Activated naive CD4-positive, alpha-beta T cell treated with anti-CD3 and anti-CD28 coated beads, Interleukin-2, amount 50 U/mL, for 72 hours (primary cell): ENCODE measurements around the gene CTDP1. TPM values are rescaled to one million over a fixed set of nuclear protein-coding genes. Genes with fewer than 3 reads are reported as not detected.

Source experiments
- ATAC-seq, 2 donors: fragments of 150-1000 bp; cut with Tn5 transposase; 2 replicates each; pipeline ENCODE4 v1.10.0; 2021; ENCODE audit warnings: mild to moderate bottlenecking in 2 of 2, moderate library complexity in 2 of 2
- DNase-seq, 2 donors: peaks; one replicate each; pipeline ENCODE4 v3.0.0; 2021 to 2022; ENCODE audit warnings: low spot score in 2 of 2
- H3K27ac Mint-ChIP-seq, 2 donors: one replicate each; pipeline ENCODE4 v1.8.0; 2022; ENCODE audit warnings: mild to moderate bottlenecking in 2 of 2, mixed read lengths in 2 of 2
- H3K36me3 Mint-ChIP-seq, 2 donors: one replicate each; pipeline ENCODE4 v1.8.0; 2022; ENCODE audit warnings: mixed read lengths in 2 of 2
- H3K9me3 Mint-ChIP-seq, 2 donors: one replicate each; pipeline ENCODE4 v1.8.0; 2022; ENCODE audit warnings: mixed read lengths in 2 of 2
- total RNA-seq, 2 donors: library from RNA; stranded (reverse); gene quantifications; one replicate each; pipeline ENCODE4 v1.2.3, GENCODE V29; 2022

The CTDP1 gene
- total RNA-seq, 2 donors from 2014 or later, result 37.5 to 81.4 TPM

GRCh38 chr18:79672490-79673276, 6.9 kb upstream of the CTDP1 start:
- no peak for ATAC-seq
- Mint-ChIP-seq H3K9me3 (peaks cover 0 to 3% of the 10 kb centered on the region in 2 donors), H3K36me3 (peaks cover 20 to 27% of the 10 kb centered on the region in 2 donors), H3K27ac (no peak overlapping the region)
- DNase-seq, result no peak

DNA sequence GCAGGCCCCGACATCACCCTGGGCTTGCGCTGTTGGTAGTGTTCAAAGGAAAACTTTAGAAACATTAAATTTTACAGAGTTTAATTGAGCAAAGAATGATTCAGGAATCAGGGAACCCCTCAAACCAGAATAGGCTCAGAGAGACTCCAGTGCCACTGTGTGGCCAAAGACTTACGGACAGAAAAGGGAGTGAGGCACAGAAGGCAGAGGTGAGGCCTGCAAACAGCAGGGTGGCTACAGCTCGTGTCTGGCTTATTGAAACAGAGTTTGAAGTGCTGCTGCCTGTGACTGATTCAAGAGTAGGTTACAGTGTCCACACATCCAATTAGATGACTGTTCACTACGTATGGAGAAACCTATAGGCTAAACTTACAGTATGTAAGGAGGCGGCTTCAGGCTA, 2.4 kb upstream of the CTDP1 start:
- no peak for DNase-seq
- H3K27ac Mint-ChIP-seq, result no peak overlapping the region

DNA sequence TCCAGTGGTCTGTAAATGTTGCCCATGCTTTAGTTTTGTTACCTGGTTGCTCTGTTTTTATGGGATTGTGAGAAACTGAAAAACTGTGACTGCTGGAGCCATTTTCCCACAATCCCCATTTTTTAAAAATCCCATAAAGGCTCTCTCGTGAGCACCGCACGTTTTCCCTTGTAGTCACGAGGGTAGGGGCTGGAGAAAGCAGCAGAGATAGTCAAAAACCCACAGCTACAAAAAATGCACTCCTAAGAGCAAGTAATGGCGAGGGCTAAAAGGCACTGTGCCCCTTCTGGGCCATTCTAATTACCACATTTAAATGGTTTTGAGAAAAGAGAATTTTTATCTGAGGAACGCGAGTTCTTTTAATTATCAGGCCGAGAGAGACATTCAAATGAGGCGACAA, 1.8 kb upstream of the CTDP1 start:
- Mint-ChIP-seq H3K27ac (peak overlapping the region; percentile 97), H3K36me3 (peaks cover 40 to 53% of the 10 kb centered on the region in 2 donors), H3K9me3 (no peaks in the 10 kb centered on the region)
- DNase-seq, result no peak
- no peak for ATAC-seq

More for the DNA sequence above, 2.4 kb upstream of the CTDP1 start:
- no peak for ATAC-seq
- Mint-ChIP-seq H3K9me3 (no peaks in the 10 kb centered on the region), H3K36me3 (peaks cover 34 to 50% of the 10 kb centered on the region in 2 donors)

- DNase-seq, result peak; percentile 94 to 99
- Mint-ChIP-seq H3K27ac (peak overlapping the region; percentile 97), H3K36me3 (peaks cover 51 to 61% of the 10 kb centered on the region in 2 donors), H3K9me3 (no peaks in the 10 kb centered on the region)
- ATAC-seq, result peak; percentile 89 to 90
Measured at GRCh38 chr18:79678665-79679551, 695 bp upstream of the CTDP1 start.

GRCh38 chr18:79680100-79680879, 687 bp downstream of the CTDP1 start:
- peak overlapping the region; percentile 97 to 98 for H3K27ac Mint-ChIP-seq
- H3K36me3 Mint-ChIP-seq, result peaks cover 56 to 57% of the 10 kb centered on the region in 2 donors
- DNase-seq (peak in 1 of 2 donors; percentile 35), ATAC-seq (no peak)
- no peaks in the 10 kb centered on the region for H3K9me3 Mint-ChIP-seq

DNA sequence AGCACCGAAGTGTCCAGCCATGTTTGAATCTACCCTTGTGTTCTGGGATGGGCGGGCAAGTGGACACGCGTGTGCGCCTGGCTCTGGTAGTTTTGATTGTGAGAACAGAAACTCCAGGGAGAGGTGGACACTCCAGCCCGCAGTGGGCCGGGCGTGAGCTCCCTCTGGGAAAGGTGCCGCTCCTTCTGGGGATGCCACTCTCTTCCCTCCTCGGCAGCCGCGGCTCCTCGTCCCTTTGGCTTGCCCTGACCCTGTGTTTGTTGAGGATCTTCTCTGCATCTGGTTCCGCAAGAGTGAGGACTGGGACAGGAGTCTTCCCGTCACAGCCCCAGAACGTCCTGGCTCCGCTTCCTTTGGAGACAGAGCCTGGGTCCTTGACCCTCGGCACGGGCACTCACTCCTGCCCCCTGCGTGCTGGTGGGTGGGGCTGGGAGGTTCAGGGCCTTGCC, 1.3 kb downstream of the CTDP1 start:
- ATAC-seq, result no peak
- DNase-seq, result no peak
- Mint-ChIP-seq H3K9me3 (no peaks in the 10 kb centered on the region), H3K27ac (peak overlapping the region; percentile 97 to 98), H3K36me3 (peaks cover 52 to 58% of the 10 kb centered on the region in 2 donors)

GRCh38 chr18:79681484-79682387, 2.1 kb downstream of the CTDP1 start:
- Mint-ChIP-seq H3K9me3 (no peaks in the 10 kb centered on the region), H3K27ac (peak overlapping the region; percentile 97 to 98), H3K36me3 (peaks cover 43 to 61% of the 10 kb centered on the region in 2 donors)
- ATAC-seq (peak; percentile 2 to 16), DNase-seq (peak; percentile 60 to 74)

DNA sequence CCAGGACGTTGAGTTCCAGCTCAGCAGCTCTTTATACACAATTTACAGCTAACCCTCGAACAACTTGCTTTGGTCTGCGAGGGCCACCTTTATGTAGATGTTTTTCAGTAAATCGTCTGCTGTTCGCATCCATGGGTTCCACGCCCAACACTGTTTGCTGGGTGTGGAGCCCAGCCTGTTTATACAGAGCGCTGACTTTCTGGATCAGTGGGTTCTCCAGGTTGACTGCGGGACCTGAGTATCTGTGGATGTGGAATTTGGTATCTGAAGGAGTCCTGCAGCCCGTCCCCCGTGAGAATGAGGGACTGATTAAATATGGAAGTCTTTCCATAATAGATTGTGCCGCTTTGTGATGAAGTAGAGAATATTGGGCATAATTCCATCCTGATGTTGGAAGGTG, 2.9 kb downstream of the CTDP1 start:
- Mint-ChIP-seq H3K36me3 (peaks cover 36 to 53% of the 10 kb centered on the region in 2 donors), H3K27ac (peak overlapping the region; percentile 96 to 98), H3K9me3 (no peaks in the 10 kb centered on the region)
- DNase-seq (no peak), ATAC-seq (no peak)

- ATAC-seq, result peak; percentile 5 to 6
- DNase-seq, result peak; percentile 60 to 80
- Mint-ChIP-seq H3K36me3 (peaks cover 33 to 53% of the 10 kb centered on the region in 2 donors), H3K9me3 (no peaks in the 10 kb centered on the region), H3K27ac (peak overlapping the region; percentile 96 to 98)
Measured at GRCh38 chr18:79682894-79683625, 3.5 kb downstream of the CTDP1 start.

DNA sequence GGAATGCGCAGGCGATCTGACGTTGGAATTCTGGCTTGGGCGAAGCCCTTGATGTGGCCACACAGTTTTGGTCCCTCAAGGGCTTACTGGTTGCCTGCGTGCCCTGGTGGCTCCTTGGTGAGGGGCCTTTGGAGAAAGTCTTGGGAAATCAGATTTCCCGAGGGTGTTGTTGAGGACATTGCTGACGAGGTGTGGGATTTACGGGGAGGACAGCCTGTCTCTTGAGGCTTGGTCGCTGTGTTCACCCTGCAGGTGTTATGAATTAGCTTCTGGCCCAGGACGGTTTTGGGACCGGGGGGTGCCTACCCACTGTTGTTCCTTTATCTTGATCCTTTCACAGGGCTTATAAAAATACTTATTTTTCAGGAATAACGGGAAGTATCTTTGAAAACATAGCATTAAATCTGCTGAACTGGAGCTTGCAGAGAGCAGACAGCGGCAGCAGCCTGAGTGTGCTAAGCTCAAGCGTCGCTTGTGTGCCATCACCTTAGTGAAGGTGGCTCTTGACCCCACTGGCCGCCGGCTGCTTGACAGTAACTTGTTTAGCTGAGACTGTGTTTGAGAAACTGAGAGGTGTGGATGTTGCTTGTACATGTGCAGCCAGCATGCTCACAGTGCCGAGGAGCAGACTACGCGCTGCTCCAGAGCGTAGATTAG, 4.2 kb downstream of the CTDP1 start:
- Mint-ChIP-seq H3K36me3 (peaks cover 26 to 53% of the 10 kb centered on the region in 2 donors), H3K9me3 (no peaks in the 10 kb centered on the region), H3K27ac (peak overlapping the region; percentile 96 to 98)
- no peak for ATAC-seq
- no peak for DNase-seq

DNA sequence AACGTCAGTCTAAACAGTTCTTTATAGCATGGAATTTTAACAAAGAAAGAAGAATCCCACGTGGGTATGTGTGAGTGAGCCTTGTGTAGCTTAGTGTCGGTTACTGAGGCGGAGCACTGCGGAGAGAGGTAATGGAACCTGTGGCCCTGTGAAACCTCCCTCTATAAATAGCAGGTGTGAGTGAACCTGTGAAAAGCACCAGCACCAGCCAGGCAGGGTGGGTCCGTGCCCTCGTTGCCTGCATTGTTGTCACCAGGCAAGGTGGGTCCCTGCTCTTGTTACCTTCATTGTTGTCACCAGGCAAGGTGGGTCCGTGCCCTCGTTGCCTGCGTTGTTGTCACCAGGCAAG, 4.7 kb downstream of the CTDP1 start:
- no peaks in the 10 kb centered on the region for H3K9me3 Mint-ChIP-seq
- H3K36me3 Mint-ChIP-seq, result peaks cover 24 to 53% of the 10 kb centered on the region in 2 donors
- H3K27ac Mint-ChIP-seq, result peak overlapping the region; percentile 96 to 98
- ATAC-seq (no peak), DNase-seq (no peak)

DNA sequence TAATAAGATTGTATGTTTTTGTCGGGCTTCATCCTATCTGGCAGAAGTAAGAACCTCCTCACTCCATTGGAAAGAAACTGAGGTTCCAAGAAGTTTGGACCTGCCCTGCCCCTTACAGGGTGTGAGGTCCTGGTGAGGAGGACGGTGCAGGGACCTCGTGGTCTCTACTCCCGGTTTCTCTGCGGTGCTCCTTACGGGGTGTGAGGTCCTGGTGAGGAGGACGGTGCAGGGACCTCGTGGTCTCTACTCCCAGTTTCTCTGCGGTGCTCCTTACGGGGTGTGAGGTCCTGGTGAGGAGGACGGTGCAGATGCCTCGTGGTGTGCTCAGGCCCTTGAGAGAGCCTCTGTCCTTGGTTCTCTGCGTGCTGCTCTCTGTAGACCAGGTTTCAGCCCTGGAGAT, 5.2 kb downstream of the CTDP1 start:
- ATAC-seq (no peak), DNase-seq (no peak)
- Mint-ChIP-seq H3K36me3 (peaks cover 24 to 53% of the 10 kb centered on the region in 2 donors), H3K9me3 (no peaks in the 10 kb centered on the region), H3K27ac (peak overlapping the region in 1 of 2 donors; percentile 98)

DNA sequence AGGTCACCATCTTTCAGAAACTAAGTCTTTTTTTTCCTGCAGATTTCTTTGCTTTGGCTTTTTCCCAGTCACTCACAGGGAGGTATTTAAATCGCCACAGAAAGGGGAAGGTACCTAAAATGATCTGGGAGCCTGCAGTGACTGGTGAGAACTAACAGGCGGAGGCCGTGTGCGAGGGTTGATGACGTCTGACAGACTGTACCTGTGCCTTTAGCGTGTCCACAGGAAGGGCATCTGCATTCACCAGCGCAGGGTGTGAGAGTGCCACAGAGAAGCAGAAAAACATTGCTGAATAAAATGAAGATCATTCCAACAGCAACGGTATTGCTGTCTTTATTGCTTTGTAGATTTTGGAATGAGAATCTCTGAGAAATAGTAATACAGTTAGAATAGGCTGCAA, 5.7 kb downstream of the CTDP1 start:
- ATAC-seq (peak in 1 of 2 donors; percentile 25), DNase-seq (no peak)
- H3K9me3 Mint-ChIP-seq, result no peaks in the 10 kb centered on the region
- H3K27ac Mint-ChIP-seq, result peak overlapping the region; percentile 93 to 98
- H3K36me3 Mint-ChIP-seq, result peaks cover 24 to 53% of the 10 kb centered on the region in 2 donors

- Mint-ChIP-seq H3K9me3 (no peaks in the 10 kb centered on the region), H3K36me3 (peaks cover 17 to 46% of the 10 kb centered on the region in 2 donors), H3K27ac (no peak overlapping the region)
- ATAC-seq (no peak), DNase-seq (no peak)
Measured at GRCh38 chr18:79685971-79686370, 6.4 kb downstream of the CTDP1 start.
